Panc1 (cell line): ENCODE measurements around the gene NMT1. TPM values are rescaled to one million over a fixed set of nuclear protein-coding genes. Genes with fewer than 3 reads are reported as not detected.

Experiments
- ATAC-seq: fragments of 200-7000 bp; cut with Tn5 transposase; 2 replicates; pipeline ENCODE4 v1.9.1; 2020; ENCODE audit warnings: mild to moderate bottlenecking, moderate library complexity
- BruUV-seq: library from RNA; stranded (reverse); fragments of 400-500 nt; replicated peaks from 2 replicates; lab custom pipeline; 2021; lab: Mats Ljungman, UMichigan
- CTCF ChIA-PET: fragments of 300-600 bp; sonication (Branson Sonifier 250); formaldehyde crosslinking; loops from one replicate; lab custom pipeline; 2022; ENCODE audit warnings: antibody characterized with exemption; lab: Charles Lee
- POLR2A ChIA-PET: fragments of 300-600 bp; sonication (Branson Sonifier 250); formaldehyde crosslinking; loops from one replicate; lab custom pipeline; 2022; ENCODE audit warnings: antibody characterized with exemption; lab: Charles Lee
- DNase-seq: peaks from one replicate; pipeline ENCODE4 v3.0.0-alpha.2; 2010; ENCODE audit warnings: low read depth, low spot score
- H3K27ac ChIP-seq: 2 replicates; pipeline ENCODE4 v1.5.1; 2011; ENCODE audit warnings: mild to moderate bottlenecking, low read length, inconsistent platforms
- H3K27me3 ChIP-seq: fragments of 200-500 bp; sonication (Bioruptor generic); 2 replicates; pipeline ENCODE4 v1.6.0; 2014; ENCODE audit warnings: low read length, inconsistent platforms; ENCODE audit not compliant: control insufficient read depth, insufficient read depth
- H3K36me3 ChIP-seq: fragments of 200-500 bp; sonication (Bioruptor generic); 2 replicates; pipeline ENCODE4 v1.5.1; 2014; ENCODE audit warnings: inconsistent platforms, mild to moderate bottlenecking, low read length, moderate library complexity; ENCODE audit not compliant: control insufficient read depth, insufficient read depth
- H3K4me1 ChIP-seq: 2 replicates; pipeline ENCODE4 v1.5.1; 2011; ENCODE audit warnings: inconsistent platforms, mild to moderate bottlenecking, low read length, moderate library complexity; ENCODE audit not compliant: control insufficient read depth, insufficient read depth
- H3K4me3 ChIP-seq, 2 experiments: 2 replicates each; pipeline ENCODE4 v1.5.1; 2011 to 2012; ENCODE audit warnings: low read depth in 2 of 2, low read length in 2 of 2, mild to moderate bottlenecking in 2 of 2, inconsistent platforms in 1 of 2, moderate library complexity in 1 of 2
- H3K9me3 ChIP-seq: fragments of 200-500 bp; sonication (Bioruptor generic); 2 replicates; pipeline ENCODE4 v1.5.1; 2014; ENCODE audit warnings: low read depth, mild to moderate bottlenecking, inconsistent platforms, low read length, moderate library complexity; ENCODE audit not compliant: control insufficient read depth, insufficient read depth
- CTCF ChIP-seq: fragments of 450-650 bp; IDR thresholded peaks from 2 replicates; pipeline ENCODE4 v1.5.1; 2017; ENCODE audit warnings: mild to moderate bottlenecking
- POLR2AphosphoS5 ChIP-seq: IDR thresholded peaks from 2 replicates; pipeline ENCODE4 v1.6.1; 2012; ENCODE audit warnings: mild to moderate bottlenecking, low read depth, low read length, moderate library complexity
- REST ChIP-seq, 2 experiments: IDR thresholded peaks; 2 replicates each; pipeline ENCODE4 v1.6.1; 2011 to 2012; ENCODE audit warnings: low read depth in 2 of 2, control low read depth in 1 of 2, low read length in 1 of 2, mild to moderate bottlenecking in 1 of 2, moderate library complexity in 1 of 2; ENCODE audit not compliant: insufficient read depth in 1 of 2
- SIN3A ChIP-seq: IDR thresholded peaks from 2 replicates; pipeline ENCODE4 v1.6.1; 2012; ENCODE audit warnings: low read depth, mild to moderate bottlenecking, low read length, moderate library complexity, borderline replicate concordance; ENCODE audit not compliant: insufficient read depth
- TCF7L2 ChIP-seq: IDR thresholded peaks from 2 replicates; pipeline ENCODE4 v1.6.1; 2011; ENCODE audit warnings: mild to moderate bottlenecking, low read depth, low read length, inconsistent platforms
- in situ Hi-C: cut with HindIII; loops from 2 replicates; pipeline ENCODE4 v1.10.0; 2016; ENCODE audit warnings: low sequenced_read_pairs, low pct_unique_long_range_greater_than_20kb
- intact Hi-C: fragments of 100-400 bp; cut with micrococcal nuclease; formaldehyde crosslinking; loops from one replicate; pipeline ENCODE4 v1.10.0; 2022; ENCODE audit not compliant: unreplicated experiment
- total RNA-seq: library from RNA; stranded (reverse); gene quantifications from one replicate; pipeline ENCODE4 v1.2.1, GENCODE V29; 2021; ENCODE audit not compliant: unreplicated experiment

The NMT1 gene
- total RNA-seq, 1 experiment from 2014 or later, result 105 TPM

GRCh38 chr17:45052052-45052772, 8.9 kb upstream of the NMT1 start:
- no TSS peak for BruUV-seq
- no peak for DNase-seq

GRCh38 chr17:45060382-45060796, 728 bp upstream of the NMT1 start:
- ChIA-PET POLR2A (no interaction called here), CTCF (no interaction called here)
- no peaks in the 10 kb centered on the region for H3K9me3 ChIP-seq
- ATAC-seq (peak; percentile 10; the same call in 1 of the 2 replicates), DNase-seq (no peak)
- H3K27me3 ChIP-seq, result no peaks in the 10 kb centered on the region
- in situ Hi-C loops, result no loop called here
- peak overlapping the region; percentile 97 for H3K27ac ChIP-seq
- intact Hi-C loops, result no loop called here
- peaks cover 18% of the 10 kb centered on the region for H3K4me1 ChIP-seq
- TF ChIP-seq POLR2AphosphoS5 (no peak), CTCF (no peak), TCF7L2 (no peak)
- H3K36me3 ChIP-seq, result peaks cover 8% of the 10 kb centered on the region; the same call in 1 of the 2 replicates
- peak overlapping the region; percentile 90 to 99 for H3K4me3 ChIP-seq
- BruUV-seq, result TSS peak; percentile 97

More at GRCh38 chr17:45052052-45052772, 8.9 kb upstream of the NMT1 start:
- TF ChIP-seq TCF7L2, result no peak
- no peak for TF ChIP-seq POLR2AphosphoS5
- no peak for TF ChIP-seq CTCF
- peak; percentile 31; the same call in 1 of the 2 replicates for ATAC-seq
- Histone ChIP-seq H3K9me3 (no peaks in the 10 kb centered on the region), H3K4me3 (peak overlapping the region; percentile 42 to 60), H3K27ac (peak overlapping the region; percentile 55), H3K36me3 (peaks cover 3% of the 10 kb centered on the region; the same call in 1 of the 2 replicates), H3K27me3 (no peaks in the 10 kb centered on the region), H3K4me1 (peaks cover 3% of the 10 kb centered on the region; the same call in 1 of the 2 replicates)
- intact Hi-C loops (no loop called here), in situ Hi-C loops (no loop called here)
- ChIA-PET CTCF (no interaction called here), POLR2A (no interaction called here)

GRCh38 chr17:45061606-45062205, 589 bp downstream of the NMT1 start:
- peaks cover 18% of the 10 kb centered on the region for H3K4me1 ChIP-seq
- DNase-seq, result no peak
- CTCF ChIA-PET, result interaction anchor here (0.6 kb wide), 1 partner anchor 12 kb away, joined by 4 read pairs; no protein-coding TSS in a partner anchor
- TSS peak; percentile 92 for BruUV-seq
- TF ChIP-seq REST (IDR thresholded peaks at IDR 0.05; ENCODE audit: insufficient read depth in 1 of 2, low read depth in 2 of 2, low read length in 1 of 2), result no peak
- TF ChIP-seq POLR2AphosphoS5, result no peak
- TF ChIP-seq CTCF, result no peak
- no peak for TF ChIP-seq TCF7L2
- no peak for TF ChIP-seq SIN3A
- no peaks in the 10 kb centered on the region for H3K27me3 ChIP-seq
- H3K27ac ChIP-seq, result peak overlapping the region; percentile 97
- peak overlapping the region; percentile 90 to 99 for H3K4me3 ChIP-seq
- peaks cover 8% of the 10 kb centered on the region; the same call in 1 of the 2 replicates for H3K36me3 ChIP-seq
- intact Hi-C loops (no loop called here), in situ Hi-C loops (no loop called here)
- POLR2A ChIA-PET, result interaction anchor here (0.6 to 0.7 kb wide), 2 partner anchors 15 to 88 kb away, joined by 3 to 5 read pairs; no protein-coding TSS in a partner anchor
- no peaks in the 10 kb centered on the region for H3K9me3 ChIP-seq
- no peak for ATAC-seq
